HG02678 (cell line): Measurements from ENCODE around the gene APAF1.

Experiments
- ATAC-seq: cut with Tn5 transposase; IDR thresholded peaks from one replicate; pipeline ENCODE4 v1.9.1; 2021; ENCODE audit warnings: mild to moderate bottlenecking, moderate library complexity; ENCODE audit not compliant: unreplicated experiment

Gene APAF1

DNA sequence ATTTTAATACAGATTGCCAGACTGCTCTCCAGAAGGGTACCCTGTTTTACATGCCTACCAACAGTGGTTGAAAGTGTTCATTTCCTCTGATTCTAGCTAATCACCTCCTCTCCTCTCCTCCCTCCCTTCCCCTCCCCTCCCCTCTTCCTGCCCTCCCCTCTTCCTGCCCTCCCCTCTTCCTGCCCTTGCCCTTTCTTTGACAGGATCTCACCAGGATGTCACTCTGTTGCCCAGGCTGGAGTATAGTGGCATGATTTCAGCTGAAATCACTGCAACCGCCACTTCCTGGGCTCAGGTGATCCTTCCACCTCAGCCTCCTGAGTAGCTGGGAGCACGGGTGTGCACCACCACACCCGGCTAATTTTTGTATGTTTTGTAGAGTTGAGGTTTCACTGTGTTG lies 24.7 kb downstream of the APAF1 start:
- no peak for ATAC-seq

DNA sequence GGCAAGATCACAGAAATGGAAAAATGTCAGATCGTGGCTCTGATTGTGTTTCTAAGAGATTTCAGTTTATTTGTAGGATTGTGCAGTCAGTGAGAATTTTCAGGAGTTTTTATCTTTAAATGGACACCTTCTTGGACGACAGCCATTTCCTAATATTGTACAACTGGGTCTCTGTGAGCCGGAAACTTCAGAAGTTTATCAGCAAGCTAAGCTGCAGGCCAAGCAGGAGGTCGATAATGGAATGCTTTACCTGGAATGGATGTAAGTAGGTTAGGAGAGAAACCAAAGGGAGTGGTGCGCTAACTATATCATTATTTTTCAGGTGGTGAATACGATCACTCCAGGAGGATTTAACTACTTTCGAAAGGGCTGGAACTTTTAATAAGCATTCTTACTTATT lies 26.4 kb downstream of the APAF1 start:
- no peak for ATAC-seq

DNA sequence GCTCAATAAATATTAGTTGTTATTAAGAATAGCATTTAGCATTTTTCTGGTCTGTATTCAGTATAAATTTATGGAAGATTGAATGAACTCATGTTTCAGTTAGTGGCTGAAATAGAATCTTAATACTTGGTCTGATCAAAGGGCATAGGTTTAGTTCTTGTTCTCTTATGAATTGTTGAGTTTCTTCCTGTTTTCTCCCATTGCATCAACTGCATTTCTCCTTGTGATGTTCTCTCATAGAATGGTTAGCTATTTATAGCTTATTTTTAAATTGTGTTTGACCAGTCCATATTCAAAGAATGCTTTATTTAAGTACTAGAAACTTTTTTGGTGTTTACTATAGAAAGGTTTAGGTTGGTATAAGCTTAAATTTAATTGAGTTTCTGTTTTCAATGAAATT lies 29.8 kb downstream of the APAF1 start:
- ATAC-seq, result no peak

DNA sequence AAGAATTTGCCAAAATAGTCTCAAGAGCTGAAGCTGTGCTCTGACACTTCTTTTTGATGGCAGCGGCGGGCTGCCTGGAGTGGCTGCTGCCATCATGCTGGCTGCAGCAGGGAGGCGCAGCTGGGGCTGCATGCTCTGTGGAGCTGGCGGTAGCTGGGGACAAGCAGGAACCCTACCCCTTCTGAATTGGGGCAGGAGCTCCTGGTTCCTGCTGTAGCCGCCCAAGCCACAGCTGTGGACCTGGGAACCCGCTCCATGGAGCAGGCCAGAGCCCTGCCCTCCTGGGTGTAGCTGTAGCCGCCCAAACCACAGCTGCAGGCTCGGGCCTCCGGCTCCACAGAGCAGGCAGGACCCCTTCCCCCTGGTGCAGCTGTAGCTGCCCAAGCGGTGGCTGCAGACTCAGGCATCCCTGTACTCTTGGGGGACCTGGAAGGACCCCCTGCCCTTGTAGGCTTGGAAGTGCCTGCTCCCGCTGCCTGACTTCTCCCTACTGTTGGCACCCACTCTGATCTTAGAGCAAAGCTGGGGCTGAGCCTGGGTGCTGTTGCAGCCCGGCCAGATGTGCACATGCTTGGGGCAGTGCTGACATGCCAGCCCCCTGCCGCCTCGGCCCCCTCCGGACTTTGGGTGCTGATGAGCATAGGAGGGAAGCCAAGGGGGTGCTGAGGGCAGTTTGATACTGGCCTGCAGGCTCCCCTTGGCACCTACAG lies 33.3 kb downstream of the APAF1 start:
- ATAC-seq, result no peak

DNA sequence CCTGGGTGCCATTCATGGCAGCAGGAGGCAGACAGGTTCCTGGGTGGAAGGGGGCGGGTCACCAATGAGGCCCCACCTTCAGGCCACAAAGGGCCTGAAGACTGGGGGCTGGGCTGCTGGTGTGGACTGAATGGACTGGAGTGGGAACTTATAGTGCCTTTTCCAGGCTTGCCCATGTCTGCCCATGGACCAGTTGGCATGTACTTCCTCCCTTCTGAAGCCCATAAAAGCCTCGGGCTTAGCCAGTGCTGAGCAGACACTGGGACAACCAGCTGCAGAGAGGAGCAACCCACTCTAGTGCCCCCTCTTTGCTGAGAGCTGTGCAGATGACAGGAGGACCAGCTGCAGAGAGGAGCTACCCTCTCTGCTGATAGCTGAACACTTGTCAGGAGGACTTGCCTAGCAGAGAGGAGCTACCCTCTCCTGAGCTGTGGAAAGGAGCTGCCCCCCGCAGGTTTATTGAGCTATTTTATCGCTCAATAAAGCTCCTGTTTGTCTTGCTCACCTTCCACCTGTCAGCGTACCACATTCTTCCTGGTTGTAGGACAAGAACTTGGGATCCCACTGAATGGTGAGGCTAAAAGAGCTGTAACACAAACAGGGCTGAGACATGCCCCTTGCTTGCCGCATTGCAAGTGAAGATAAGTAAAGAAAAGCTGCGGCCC lies 34.0 kb downstream of the APAF1 start:
- no peak for ATAC-seq

DNA sequence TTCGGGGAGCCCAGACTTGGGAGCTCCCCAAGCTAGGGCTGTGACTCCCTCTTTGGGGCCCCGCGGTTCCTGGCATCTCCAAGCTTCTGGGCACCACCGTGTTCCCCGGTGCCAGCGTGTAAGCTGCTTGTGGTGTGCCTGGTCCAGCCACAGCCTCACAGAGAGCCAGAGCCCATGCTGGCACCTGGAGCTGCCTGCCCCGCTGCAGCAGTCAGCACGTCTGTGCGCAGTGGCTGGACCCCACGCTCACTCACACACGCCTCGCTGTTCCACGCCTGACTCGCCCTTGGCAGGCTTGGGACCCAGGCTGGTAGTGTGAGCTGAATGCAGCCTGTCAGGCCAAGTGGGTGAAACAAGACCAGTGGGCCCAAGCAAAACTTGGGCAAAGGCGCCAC lies 34.5 kb downstream of the APAF1 start:
- no peak for ATAC-seq

DNA sequence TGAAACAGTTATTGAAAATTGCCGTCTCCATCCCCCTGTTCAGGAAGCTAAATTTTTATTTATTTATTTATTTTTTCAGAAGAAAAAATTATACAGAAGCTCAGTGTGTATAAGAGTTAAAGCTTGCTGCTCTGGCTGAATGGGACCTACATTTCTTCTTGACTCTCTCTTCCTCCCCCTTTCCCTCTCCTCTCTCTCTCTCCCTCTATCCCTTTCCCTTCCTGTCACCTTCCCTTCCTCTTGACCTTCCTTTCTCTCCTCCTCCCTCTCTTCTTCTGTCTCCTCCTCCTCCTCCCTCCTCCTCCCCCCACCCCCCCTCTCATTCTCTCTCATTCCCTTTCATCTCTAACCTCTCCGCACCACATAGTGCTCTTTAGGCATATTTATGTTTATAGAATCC lies 39.1 kb downstream of the APAF1 start:
- ATAC-seq, result no peak

DNA sequence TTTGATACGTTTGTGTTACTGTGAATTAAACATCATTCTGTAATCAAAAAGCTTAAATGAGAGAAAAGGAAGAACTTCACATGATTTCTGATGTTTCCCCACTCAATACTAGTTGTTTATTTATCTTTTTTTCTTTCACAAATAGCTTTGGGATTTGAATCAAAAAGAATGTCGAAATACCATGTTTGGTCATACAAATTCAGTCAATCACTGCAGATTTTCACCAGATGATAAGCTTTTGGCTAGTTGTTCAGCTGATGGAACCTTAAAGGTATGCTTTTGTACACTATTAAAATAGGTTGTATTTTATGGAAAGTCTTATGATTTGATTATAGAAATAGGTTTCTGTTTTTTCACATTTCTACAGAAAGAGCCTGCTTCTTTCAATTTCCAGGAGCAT lies 41.5 kb downstream of the APAF1 start:
- no peak for ATAC-seq

DNA sequence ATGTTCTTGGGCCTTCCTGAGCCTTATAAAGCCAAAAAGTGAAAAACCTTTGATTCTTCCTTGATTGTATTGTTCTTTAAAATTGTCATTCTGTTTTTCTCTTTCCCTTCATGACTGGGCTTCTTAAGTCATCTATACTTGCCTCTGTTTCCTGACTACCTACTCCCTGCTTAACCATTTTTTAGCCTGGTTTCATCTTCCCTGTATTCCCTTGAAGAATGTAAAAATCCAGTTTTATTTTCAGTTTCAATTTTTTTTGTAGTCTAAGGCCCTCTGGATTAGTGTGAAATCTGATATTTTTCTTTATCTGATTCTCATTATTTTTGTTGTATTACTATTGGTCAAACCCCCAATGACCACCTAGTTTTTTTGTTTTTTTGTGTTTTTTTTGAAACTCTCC lies 46.3 kb downstream of the APAF1 start:
- no peak for ATAC-seq

DNA sequence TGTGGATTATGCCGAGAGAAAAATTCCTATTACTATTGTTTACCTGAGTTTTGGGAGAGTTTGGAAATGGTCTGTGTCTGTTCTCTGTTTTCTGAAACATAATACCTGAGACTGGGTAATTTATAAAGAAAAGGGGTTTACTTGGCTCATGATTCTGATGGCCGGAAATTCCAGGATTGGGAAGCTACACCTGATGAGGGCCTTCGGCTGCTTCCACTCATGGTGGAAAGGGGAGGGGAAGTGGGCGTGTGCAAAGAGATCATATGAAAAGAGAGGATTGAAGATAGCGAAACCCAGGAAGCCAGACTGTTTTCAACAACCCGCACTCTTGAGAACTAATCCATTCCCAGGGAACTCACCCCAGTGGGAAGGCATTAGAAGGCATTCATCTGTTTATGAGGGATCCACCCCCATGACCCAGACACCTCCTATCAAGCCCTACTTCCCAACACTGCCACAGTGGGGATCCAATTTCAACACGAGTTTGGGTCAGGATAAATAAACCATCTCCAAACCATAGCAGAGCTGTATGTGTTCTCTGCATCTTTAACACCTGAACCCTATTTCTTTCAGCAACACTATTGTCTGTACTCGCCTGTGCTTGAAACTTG lies 51.1 kb downstream of the APAF1 start:
- ATAC-seq, result no peak

DNA sequence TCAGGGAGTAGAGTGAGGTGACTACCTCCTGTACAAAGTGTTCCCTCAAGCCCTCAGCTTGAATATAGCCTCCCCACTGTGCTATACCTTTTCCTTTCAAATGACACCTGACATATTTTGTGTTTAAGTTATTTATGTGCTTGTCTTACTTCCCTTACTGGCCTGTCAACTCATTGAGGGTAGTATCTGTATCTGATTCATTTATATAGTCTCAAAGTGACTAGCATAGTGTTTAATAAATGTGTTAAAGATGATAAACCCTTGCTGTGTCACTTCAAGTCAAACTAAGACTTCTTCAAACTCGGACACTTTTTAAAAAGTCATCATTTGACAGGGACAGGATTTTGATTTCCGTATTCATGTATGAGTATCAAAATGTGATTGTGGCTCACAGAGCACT lies 52.1 kb downstream of the APAF1 start:
- ATAC-seq, result no peak

DNA sequence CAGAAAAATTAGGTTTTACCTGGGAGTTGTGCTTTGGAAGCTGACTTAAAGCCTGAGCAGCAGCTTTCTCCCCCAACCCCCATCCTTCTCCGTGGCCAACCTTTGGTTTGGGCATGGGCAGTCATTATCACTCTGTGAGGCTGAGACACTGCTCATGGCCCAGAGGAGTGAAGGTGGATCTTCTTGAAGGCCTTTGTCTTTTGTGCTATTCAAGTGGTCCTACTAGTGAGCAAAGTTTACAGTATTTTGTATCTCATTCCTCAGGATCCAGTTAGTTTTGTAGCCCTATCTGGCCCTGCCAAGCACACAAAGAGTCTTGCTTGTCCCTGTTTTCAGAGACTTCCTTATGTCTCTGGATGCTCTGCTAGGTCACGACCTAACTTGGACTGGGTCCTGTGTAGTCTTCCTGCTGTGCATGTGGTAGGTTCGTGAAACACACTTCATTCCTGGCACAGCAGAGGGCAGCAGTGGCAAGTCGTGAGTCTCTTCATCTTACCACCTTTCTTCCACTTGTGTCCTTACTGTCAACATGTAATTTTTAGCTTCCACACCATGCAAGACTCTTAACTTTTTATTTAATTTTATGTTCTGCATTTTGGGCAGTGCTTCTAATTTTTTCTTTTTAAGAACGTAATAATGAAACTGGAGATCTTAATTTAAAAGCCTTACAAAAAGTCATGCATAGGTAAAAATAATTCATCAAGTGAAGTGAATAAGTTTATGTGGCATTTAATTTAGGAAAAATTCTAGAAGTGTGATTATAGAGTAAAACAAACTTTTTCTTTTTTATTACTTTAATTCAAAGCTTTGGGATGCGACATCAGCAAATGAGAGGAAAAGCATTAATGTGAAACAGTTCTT lies 53.7 kb downstream of the APAF1 start:
- ATAC-seq, result peak; percentile 96

DNA sequence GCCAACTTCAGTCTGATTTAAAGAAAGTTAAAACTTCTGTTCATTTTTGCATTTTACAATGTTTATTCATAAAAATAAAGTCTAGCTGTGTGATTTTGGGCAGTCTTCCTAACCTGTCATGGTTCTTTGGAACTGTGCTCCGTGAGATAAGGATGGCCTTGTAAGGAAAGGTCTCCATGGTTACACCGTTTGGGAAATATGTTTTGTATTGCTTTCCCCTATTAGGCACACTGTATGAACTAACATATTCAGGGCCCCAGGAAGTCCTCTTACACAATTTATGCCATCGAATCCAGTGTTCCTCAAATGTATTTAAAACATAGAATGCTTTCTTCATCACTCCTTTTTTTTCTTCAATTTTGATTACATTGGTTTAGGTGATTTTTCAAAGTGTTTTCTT lies 54.5 kb downstream of the APAF1 start:
- no peak for ATAC-seq

DNA sequence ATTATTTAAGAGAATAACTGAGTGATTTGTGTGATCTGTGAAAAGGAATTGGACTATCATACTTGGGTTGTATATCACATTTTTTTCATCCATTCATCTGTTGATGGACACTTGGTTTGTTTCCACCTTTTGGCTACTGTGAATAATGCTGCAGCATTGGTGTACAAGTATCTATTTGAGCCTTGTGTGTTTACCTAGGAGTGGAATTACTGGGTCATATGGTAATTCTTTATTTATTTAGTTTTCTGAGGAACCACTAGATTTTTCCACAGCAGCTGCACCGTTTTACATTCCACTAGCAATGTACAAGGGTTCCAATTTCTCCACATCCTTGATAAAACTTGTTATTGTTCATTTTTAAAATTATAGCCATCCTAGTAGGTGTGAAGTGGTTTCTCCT lies 56.1 kb downstream of the APAF1 start:
- no peak for ATAC-seq

DNA sequence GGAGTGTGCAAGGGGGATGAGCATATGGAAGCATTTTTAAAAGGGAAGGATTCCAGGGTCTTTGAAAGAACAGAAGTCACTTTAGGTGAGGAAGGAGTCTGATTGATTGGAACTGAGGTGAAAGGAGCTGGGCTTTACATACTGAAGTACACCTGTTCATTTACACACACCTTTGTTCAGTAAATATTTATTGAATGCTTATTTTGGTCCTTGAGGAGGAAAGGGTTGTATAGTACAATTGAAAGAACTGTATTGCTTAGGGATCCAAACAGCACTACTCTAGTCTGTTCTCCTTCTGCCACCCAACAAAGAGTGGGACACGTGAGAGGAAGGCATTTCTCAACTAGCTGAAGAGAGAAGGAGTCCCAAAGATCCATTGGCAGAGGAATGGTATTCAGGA lies 63.9 kb downstream of the APAF1 start:
- ATAC-seq, result no peak

DNA sequence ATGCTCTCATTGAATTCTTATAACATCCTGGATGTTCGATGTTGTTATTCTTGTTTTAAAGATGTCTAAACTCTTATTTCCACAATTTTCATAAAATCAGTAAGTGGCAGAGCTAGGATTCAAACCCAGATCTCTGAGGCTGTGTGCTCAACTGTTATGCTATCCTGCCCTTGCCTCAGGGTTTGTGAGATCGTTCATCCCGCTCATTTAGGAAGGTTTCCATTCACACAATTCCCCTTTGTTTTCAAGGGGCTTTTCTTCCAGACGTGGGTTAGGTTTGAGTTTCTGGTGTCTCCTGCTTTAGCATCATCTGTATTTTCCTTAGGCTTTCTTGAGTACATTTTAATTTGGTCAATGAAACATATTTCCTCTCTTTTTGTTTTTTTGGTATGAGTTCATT lies 69.3 kb downstream of the APAF1 start:
- ATAC-seq, result no peak

DNA sequence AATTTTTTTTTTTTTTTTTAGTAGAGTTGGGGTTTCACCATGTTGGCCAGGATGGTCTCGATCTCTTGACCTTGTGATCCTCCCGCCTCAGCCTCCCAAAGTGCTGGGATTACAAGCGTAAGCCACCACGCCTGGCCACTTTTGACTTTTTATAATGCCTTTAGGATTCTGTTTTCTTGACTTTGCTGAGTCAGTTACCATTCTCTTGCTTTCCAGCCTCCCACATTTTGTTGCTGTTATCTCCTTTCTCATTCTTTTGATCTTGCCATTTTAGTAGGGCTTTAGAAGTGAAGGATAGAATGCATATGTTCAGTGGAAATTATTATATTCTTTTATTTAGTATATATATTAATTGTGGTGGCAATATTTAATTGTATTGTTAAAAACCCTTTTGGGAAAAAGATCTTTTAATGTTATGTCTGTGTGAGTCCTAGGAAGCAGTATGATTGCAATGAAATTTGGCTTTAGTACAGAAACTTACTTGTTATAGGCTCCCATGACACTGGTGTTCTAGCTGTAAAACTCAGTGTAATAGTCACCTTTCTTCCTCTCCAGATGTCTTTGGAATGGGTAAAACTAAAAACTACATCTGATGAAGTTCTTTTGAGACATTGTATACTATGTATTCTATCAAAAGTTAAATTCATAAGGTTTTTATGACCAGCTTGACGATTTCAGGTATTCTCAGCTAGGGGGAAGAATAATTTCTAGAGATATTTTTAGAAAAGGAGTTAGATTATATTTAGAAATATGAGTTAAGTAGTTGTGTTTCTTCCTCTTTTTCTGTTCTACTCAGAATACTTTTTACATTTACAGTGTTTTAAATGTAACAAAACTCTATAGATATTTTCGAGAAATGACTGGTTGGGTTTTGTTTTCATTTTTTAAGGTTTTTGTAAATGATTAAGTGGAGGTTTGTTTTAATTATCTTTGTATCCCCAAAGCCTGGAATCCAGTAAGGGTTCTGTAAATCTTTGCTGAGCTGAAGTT lies 74.7 kb downstream of the APAF1 start:
- no peak for ATAC-seq

DNA sequence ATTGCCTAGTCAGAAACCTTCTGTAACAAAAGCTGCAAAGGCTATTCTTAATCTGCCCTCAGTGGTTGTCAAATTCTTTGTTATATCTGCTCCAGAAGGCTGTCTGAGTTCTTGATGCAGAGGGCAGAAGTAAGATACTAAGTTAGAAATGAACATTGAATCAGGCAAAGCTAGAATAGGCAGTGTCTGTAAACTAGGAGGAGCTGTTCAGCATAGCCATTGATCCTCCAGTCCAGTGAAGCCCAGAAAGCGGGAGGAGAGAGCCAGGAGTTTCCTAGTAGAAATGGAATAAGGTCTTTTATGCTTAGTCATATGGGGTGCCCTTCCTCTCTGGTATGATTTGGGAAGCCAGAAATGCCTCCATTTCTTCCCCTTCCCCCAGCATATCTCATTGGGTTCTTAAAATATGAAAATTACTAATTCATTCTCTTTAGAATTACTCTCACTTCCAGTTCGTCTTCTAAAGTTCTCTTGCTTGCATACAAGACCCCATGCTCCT lies 76.2 kb downstream of the APAF1 start:
- ATAC-seq, result no peak

DNA sequence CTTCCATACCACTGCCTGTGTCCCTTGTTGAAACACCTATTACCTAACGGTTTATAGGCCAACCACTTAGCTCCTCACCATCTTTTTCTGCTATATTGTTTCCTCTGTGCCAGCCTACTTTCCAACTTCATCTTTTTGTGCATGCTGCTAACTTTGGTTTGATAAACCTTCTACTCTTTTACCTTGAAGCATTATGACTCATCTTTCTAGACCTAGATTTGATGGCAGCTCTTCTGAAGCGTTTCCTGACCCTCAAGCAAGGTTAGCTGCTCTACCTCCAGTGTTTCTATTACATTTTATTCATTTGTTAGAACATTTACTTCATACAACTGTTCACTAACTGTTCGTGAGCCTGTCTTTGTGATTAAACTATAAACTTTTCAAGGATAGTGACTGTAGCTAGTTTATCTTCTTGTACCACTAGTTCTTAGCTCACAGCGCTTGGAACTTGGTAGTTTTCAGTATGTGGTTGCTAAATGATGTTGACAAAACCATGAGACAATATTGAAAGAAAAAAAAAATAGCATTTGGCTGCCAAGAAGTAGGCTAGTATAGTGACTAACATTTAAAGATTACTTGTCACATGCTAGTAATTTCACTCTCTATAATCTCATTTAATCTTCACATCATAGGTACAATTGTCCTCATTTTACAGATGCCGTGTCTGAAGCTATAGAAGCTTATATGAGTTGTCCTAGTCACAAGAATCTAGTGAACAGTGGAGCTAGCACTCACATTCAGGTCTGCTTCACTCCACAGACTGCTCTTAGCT lies 79.5 kb downstream of the APAF1 start:
- no peak for ATAC-seq
